GM12878 (cell line): Measurements from ENCODE around the gene CYS1. TPM values are rescaled to one million over a fixed set of nuclear protein-coding genes. Genes with fewer than 3 reads are reported as not detected.

Source experiments
- ATAC-seq: fragments of 200-7000 bp; cut with Tn5 transposase; 3 replicates; pipeline ENCODE4 v1.9.1; 2020; ENCODE audit warnings: mild to moderate bottlenecking, moderate library complexity
- BruUV-seq: library from RNA; stranded (reverse); fragments of 400-500 nt; replicated peaks from 2 replicates; lab custom pipeline; 2021; lab: Mats Ljungman, UMichigan
- CTCF ChIA-PET: fragments of 300-600 bp; sonication (Branson Sonifier 250); formaldehyde crosslinking; extraction: SDS; loops from one replicate; lab custom pipeline; 2021; ENCODE audit warnings: inconsistent platforms; lab: Yijun Ruan, JAX
- POLR2A ChIA-PET: fragments of 350-600 bp; formaldehyde crosslinking; extraction: SDS; loops from one replicate; lab custom pipeline; 2021; ENCODE audit warnings: inconsistent platforms; lab: Charles Lee
- RAD21 ChIA-PET: fragments of 300-600 bp; sonication (Branson Sonifier 250); formaldehyde crosslinking; loops from one replicate; lab custom pipeline; 2023; ENCODE audit warnings: antibody characterized with exemption; ENCODE audit not compliant: unreplicated experiment; lab: Charles Lee
- SMC1A ChIA-PET: fragments of 300-600 bp; sonication (Branson Sonifier 250); formaldehyde crosslinking; loops from one replicate; lab custom pipeline; 2023; ENCODE audit not compliant: unreplicated experiment, uncharacterized antibody; lab: Charles Lee
- DNase-seq: peaks from one replicate; pipeline ENCODE4 v3.0.0-alpha.2; 2011; ENCODE audit warnings: low read depth, low spot score
- FAIRE-seq: peaks from 3 replicates; lab custom pipeline; 2011; peaks lifted over from hg19 to GRCh38; lab: Jason Lieb, UNC
- H2AFZ ChIP-seq: 2 replicates; pipeline ENCODE4 v1.6.0; 2011; ENCODE audit warnings: low read depth, low read length, control low read depth; ENCODE audit not compliant: control insufficient read depth
- H3K27ac ChIP-seq: 2 replicates; pipeline ENCODE4 v1.5.1; 2011; ENCODE audit warnings: control low read depth; ENCODE audit not compliant: control insufficient read depth, insufficient read depth
- H3K27me3 ChIP-seq, 2 experiments: replicated peaks in 1 of 2; 2 replicates each; pipeline versions ENCODE4 v1.6.0 to v1.6.1; 2011; ENCODE audit warnings: low read length in 1 of 2; ENCODE audit not compliant: control insufficient read depth in 2 of 2, insufficient read depth in 2 of 2
- H3K36me3 ChIP-seq, 2 experiments: 2 replicates each; pipeline ENCODE4 v1.5.1; 2011; ENCODE audit warnings: low read length in 1 of 2; ENCODE audit not compliant: control insufficient read depth in 2 of 2, insufficient read depth in 2 of 2
- H3K4me1 ChIP-seq: 2 replicates; pipeline ENCODE4 v1.6.1; 2011; ENCODE audit warnings: mild to moderate bottlenecking, low read length, moderate library complexity, mixed read lengths; ENCODE audit not compliant: control insufficient read depth, insufficient read depth
- H3K4me2 ChIP-seq: 2 replicates; pipeline ENCODE4 v1.6.0; 2011; ENCODE audit warnings: control low read depth; ENCODE audit not compliant: control insufficient read depth, insufficient read depth
- H3K4me3 ChIP-seq: fragments of 200-600 bp; sonication (generic); 2 replicates; pipeline ENCODE4 v1.5.1; 2016
- H3K79me2 ChIP-seq: 2 replicates; pipeline ENCODE4 v1.6.0; 2011; ENCODE audit warnings: low read length; ENCODE audit not compliant: control insufficient read depth, insufficient read depth
- H3K9ac ChIP-seq: 2 replicates; pipeline ENCODE4 v1.8.0; 2011; ENCODE audit warnings: low read length, control low read depth, mixed read lengths; ENCODE audit not compliant: control insufficient read depth, insufficient read depth
- H3K9me3 ChIP-seq: replicated peaks from 3 replicates; pipeline ENCODE4 v1.5.1; 2011; ENCODE audit warnings: mild to moderate bottlenecking, low read length; ENCODE audit not compliant: control insufficient read depth, insufficient read depth
- H4K20me1 ChIP-seq: 2 replicates; pipeline ENCODE4 v1.6.0; 2011; ENCODE audit not compliant: control insufficient read depth, insufficient read depth
- E2F4 ChIP-seq: IDR thresholded peaks from 2 replicates; pipeline ENCODE4 v1.6.1; 2012; ENCODE audit warnings: low read depth, low read length, improper control_type of control experiment
- FOXK2 ChIP-seq: fragments of 450-650 bp; IDR thresholded peaks from 2 replicates; pipeline ENCODE4 v1.6.1; 2017; ENCODE audit warnings: mild to moderate bottlenecking, moderate library complexity
- NBN ChIP-seq: fragments of 450-650 bp; IDR thresholded peaks from 2 replicates; pipeline ENCODE4 v1.6.1; 2016
- PRDM15 ChIP-seq: fragments of 450-650 bp; formaldehyde crosslinking; IDR thresholded peaks from 2 replicates; pipeline ENCODE4 v1.4.0; 2020; ENCODE audit warnings: mild to moderate bottlenecking, moderate library complexity
- SMAD1 ChIP-seq: fragments of 450-650 bp; IDR thresholded peaks from 2 replicates; pipeline ENCODE4 v1.6.1; 2018; ENCODE audit warnings: mild to moderate bottlenecking, low read depth; ENCODE audit not compliant: partially characterized antibody
- USF1 ChIP-seq: IDR thresholded peaks from 2 replicates; pipeline ENCODE4 v1.6.1; 2011; ENCODE audit warnings: borderline replicate concordance, low read depth, mild to moderate bottlenecking, moderate library complexity, mixed read lengths, low read length; ENCODE audit not compliant: insufficient read depth; ENCODE audit errors: extremely low read length
- USF2 ChIP-seq: IDR thresholded peaks from 2 replicates; pipeline ENCODE4 v1.6.1; 2011; ENCODE audit warnings: low read depth, low read length, improper control_type of control experiment, borderline replicate concordance
- WRNIP1 ChIP-seq: IDR thresholded peaks from 2 replicates; pipeline ENCODE4 v1.6.1; 2011; ENCODE audit warnings: low read depth, low read length, improper control_type of control experiment, borderline replicate concordance
- ZBTB40 ChIP-seq: fragments of 450-650 bp; IDR thresholded peaks from 2 replicates; pipeline ENCODE4 v1.6.1; 2016; ENCODE audit warnings: mild to moderate bottlenecking, moderate library complexity, borderline replicate concordance
- WGBS: methylation state at CpG from one replicate; pipeline ENCODE4 v1.1.6; 2016; ENCODE audit warnings: low lambda C conversion rate; ENCODE audit not compliant: insufficient replicate concordance, insufficient coverage; ENCODE audit errors: missing lambda C conversion rate; 5-methylcytosine and 5-hydroxymethylcytosine counted together
- in situ Hi-C: fragments of 300-500 bp; cut with MboI; formaldehyde crosslinking; loops from 9 replicates; pipeline ENCODE4 v1.14.3; 2018; ENCODE audit warnings: mixed read lengths
- intact Hi-C: fragments of 100-400 bp; cut with micrococcal nuclease; formaldehyde crosslinking; loops from one replicate; pipeline ENCODE4 v1.14.2; 2022; ENCODE audit not compliant: unreplicated experiment
- polyA plus RNA-seq, 11 experiments: library from polyadenylated mRNA; depleted of rRNA in 4 of 11; unstranded in 6 of 11; stranded (reverse) in 5 of 11; fragments of >200 nt; fragmentation: Nextera tagmentation in 4 of 11; fragmentation: Illumina TruSeq in 1 of 11; extraction: Ambion mirVana in 4 of 11; extraction: Trizol in 1 of 11; gene quantifications; 1 replicate in 1 of 11; 2 replicates in 10 of 11; pipeline versions ENCODE4 v1.2.1 to v1.2.3, GENCODE V29; 2011 to 2016; ENCODE audit warnings: inconsistent platforms in 2 of 11, missing spikeins in 2 of 11, low read depth in 1 of 11
- total RNA-seq, 4 experiments: library from RNA; depleted of rRNA in 3 of 4; stranded (reverse); fragments of >200 nt in 3 of 4; fragmentation: Illumina TruSeq in 1 of 4; extraction: Trizol in 1 of 4; gene quantifications; 2 replicates each; pipeline versions ENCODE4 v1.2.1 to v1.2.3, GENCODE V29; 2013 to 2021

The CYS1 gene
- total and polyA plus RNA-seq, 10 of the 15 experiments (the other 5 are each of a cell fraction or from before 2014, with no cell fraction given), result 0.35 to 6.4 (median 2.5) TPM

- TF ChIP-seq PRDM15 (CRISPR knock-in tag), result no peak
These were observed 52.4 kb downstream of the CYS1 start (continued) for GRCh38 chr2:10027660-10028330.

- Histone ChIP-seq H3K9me3 (no peaks in the 10 kb centered on the region), H3K9ac (no peak overlapping the region), H3K27ac (no peak overlapping the region), H3K79me2 (no peaks in the 10 kb centered on the region), H4K20me1 (no peaks in the 10 kb centered on the region), H2AFZ (no peak overlapping the region), H3K36me3 (no peaks in the 10 kb centered on the region), H3K4me1 (peaks cover 11% of the 10 kb centered on the region), H3K27me3 (no peaks in the 10 kb centered on the region; a peak in 2 of 4 replicates), H3K4me3 (no peak overlapping the region), H3K4me2 (no peak overlapping the region)
- ATAC-seq (no peak), DNase-seq (no peak), FAIRE-seq (no peak)
- ChIA-PET SMC1A (no interaction called here), RAD21 (interaction anchor here (2.0 kb wide), 1 partner anchor 213 kb away, joined by 8 read pairs; no protein-coding TSS in a partner anchor), POLR2A (no interaction called here), CTCF (interaction anchor here (1.1 to 6.4 kb wide), 7 partner anchors 8 to 228 kb away, joined by 3 to 34 read pairs (median 9); no protein-coding TSS in a partner anchor)
- intact Hi-C loops, result no loop called here
- WGBS, result 37% methylated on average over 8 of the region's 8 CpGs
- BruUV-seq, result no TSS peak
- in situ Hi-C loops, result no loop called here
- no peak for TF ChIP-seq USF2
- no peak for TF ChIP-seq FOXK2
- no peak for TF ChIP-seq NBN
- no peak for TF ChIP-seq USF1
- no peak for TF ChIP-seq WRNIP1
- no peak for TF ChIP-seq E2F4
- TF ChIP-seq ZBTB40, result no peak
- no peak for TF ChIP-seq SMAD1
These were observed 53.2 kb downstream of the CYS1 start for GRCh38 chr2:10026940-10027569.
